Adrenal gland (tissue), 5 donors: ENCODE results near the gene NFE2.
"Not testable (repeated sequence)": the region's sequence is repeated elsewhere in the genome, so short reads cannot be mapped to it uniquely, and the experiment has no call there.

Experiments
- CTCF ChIP-seq, 6 experiments: fragments of 450-650 bp in 4 of 6; fragments of 200-600 bp in 2 of 6; sonication (generic) in 1 of 6; IDR thresholded peaks; 1 replicate in 5 of 6; 2 replicates in 1 of 6; pipeline versions ENCODE4 v1.5.1 to v1.8.0; 2016 to 2021; ENCODE audit warnings: antibody characterized with exemption in 6 of 6, mild to moderate bottlenecking in 2 of 6, moderate library complexity in 1 of 6
- POLR2A ChIP-seq, 2 donors: fragments of 450-650 bp; IDR thresholded peaks; one replicate each; pipeline ENCODE4 v1.6.1; 2017; ENCODE audit warnings: antibody characterized with exemption in 2 of 2, mild to moderate bottlenecking in 2 of 2, moderate library complexity in 1 of 2
- donor health status: DM: no; HTN: no; CAD: no.

- not testable (repeated sequence) for TF ChIP-seq POLR2A, CTCF (IDR thresholded peaks at IDR 0.05)
These were observed 19.6 kb downstream of the NFE2 start for GRCh38 chr12:54281261-54281638.
